ENCODE results near the gene RAD51B. TPM values are rescaled to one million over a fixed set of nuclear protein-coding genes. Genes with fewer than 3 reads are reported as not detected.

RAD51B gene
- total and polyA plus RNA-seq, 2 experiments from 2014 or later: 10.1 to 18.0 TPM

DNA sequence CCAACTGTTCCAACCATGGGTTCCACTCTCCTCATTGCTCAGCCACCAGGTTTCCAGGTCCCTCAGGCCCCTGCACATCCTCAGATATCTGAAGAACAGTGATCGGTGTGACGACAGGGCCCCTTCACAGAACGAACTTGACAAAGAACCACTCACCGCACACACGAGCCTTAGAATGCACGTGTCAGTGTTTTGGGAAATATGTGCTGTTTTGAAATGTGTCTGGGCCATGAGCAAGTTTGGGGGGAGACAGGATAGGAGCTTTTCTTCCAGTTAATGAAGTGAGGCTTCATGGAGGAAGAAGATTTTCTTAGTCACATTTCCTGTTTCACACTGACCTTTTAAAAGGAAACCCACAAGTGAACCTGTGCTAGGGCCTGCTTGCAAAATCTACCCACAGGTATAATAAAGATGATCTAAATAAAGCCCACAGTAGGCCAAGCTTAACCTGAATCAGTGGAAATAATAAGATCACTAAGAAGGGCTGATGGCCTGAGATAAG, 914.7 kb downstream of the RAD51B start:
- H3K9me2 ChIP-seq (replicated peaks; ENCODE audit: insufficient read depth): no peaks in the 10 kb centered on the region
- no peaks in the 10 kb centered on the region for H4K20me1 ChIP-seq (ENCODE audit: insufficient read depth, poor library complexity, severe bottlenecking)
- H3K9me3 ChIP-seq (ENCODE audit: low read depth): no peaks in the 10 kb centered on the region
- H3K27ac ChIP-seq: peak overlapping the region; percentile 93
- H2AFZ ChIP-seq: no peak overlapping the region
- H3K27me3 ChIP-seq: no peaks in the 10 kb centered on the region
- DNase-seq (ENCODE audit: low spot score): no peak
- TF ChIP-seq EZH2phosphoT487 (IDR thresholded peaks at IDR 0.05; ENCODE audit: low read depth, severe bottlenecking, unreplicated experiment) (no peak), EZH2 (IDR thresholded peaks at IDR 0.05; ENCODE audit: borderline replicate concordance) (no peak)
- TF ChIP-seq, protein P1, sequence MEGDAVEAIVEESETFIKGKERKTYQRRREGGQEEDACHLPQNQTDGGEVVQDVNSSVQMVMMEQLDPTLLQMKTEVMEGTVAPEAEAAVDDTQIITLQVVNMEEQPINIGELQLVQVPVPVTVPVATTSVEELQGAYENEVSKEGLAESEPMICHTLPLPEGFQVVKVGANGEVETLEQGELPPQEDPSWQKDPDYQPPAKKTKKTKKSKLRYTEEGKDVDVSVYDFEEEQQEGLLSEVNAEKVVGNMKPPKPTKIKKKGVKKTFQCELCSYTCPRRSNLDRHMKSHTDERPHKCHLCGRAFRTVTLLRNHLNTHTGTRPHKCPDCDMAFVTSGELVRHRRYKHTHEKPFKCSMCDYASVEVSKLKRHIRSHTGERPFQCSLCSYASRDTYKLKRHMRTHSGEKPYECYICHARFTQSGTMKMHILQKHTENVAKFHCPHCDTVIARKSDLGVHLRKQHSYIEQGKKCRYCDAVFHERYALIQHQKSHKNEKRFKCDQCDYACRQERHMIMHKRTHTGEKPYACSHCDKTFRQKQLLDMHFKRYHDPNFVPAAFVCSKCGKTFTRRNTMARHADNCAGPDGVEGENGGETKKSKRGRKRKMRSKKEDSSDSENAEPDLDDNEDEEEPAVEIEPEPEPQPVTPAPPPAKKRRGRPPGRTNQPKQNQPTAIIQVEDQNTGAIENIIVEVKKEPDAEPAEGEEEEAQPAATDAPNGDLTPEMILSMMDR (IDR thresholded peaks at IDR 0.05; ENCODE audit: poor library complexity): no peak
- H3K79me2 ChIP-seq: no peaks in the 10 kb centered on the region
- H3K36me3 ChIP-seq (replicated peaks; ENCODE audit: insufficient read depth, low read depth): no peaks in the 10 kb centered on the region
- WGBS (ENCODE audit: low lambda C conversion rate, missing lambda C conversion rate): 92% methylated on average over 6 of the region's 6 CpGs
- no peak overlapping the region for H3K4me3 ChIP-seq
- peaks cover 33% of the 10 kb centered on the region for H3K4me1 ChIP-seq (ENCODE audit: insufficient read depth)
- H3K4me2 ChIP-seq: no peak overlapping the region

DNA sequence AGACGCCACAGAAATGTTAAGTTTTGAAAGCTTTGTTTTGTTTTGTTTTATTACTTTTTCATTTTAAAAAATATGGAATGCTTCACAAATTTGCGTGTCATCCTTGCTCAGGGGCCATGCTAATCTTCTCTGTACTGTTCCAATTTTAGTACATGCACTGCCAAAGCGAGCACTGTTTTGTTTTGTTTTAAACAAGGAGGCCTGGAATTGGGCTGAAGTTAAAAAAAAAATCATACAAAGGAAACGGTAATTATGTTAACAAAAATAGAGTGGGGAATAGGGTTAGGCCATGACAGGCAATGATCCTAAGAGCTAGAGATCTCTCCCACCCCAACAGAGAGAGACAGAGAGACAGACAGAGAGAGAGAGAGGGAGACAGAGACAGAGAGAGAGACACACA, 916.3 kb downstream of the RAD51B start:
- 64% methylated on average over 4 of the region's 4 CpGs for WGBS (ENCODE audit: low lambda C conversion rate, missing lambda C conversion rate)
- no peak for DNase-seq (ENCODE audit: low spot score)
- H3K9me2 ChIP-seq (replicated peaks; ENCODE audit: insufficient read depth): no peaks in the 10 kb centered on the region
- no peaks in the 10 kb centered on the region for H3K9me3 ChIP-seq (ENCODE audit: low read depth)
- peak overlapping the region; percentile 56 for H3K4me2 ChIP-seq
- no peaks in the 10 kb centered on the region for H3K36me3 ChIP-seq (replicated peaks; ENCODE audit: insufficient read depth, low read depth)
- no peaks in the 10 kb centered on the region for H4K20me1 ChIP-seq (ENCODE audit: insufficient read depth, poor library complexity, severe bottlenecking)
- H3K4me1 ChIP-seq (ENCODE audit: insufficient read depth): peaks cover 31% of the 10 kb centered on the region
- no peaks in the 10 kb centered on the region for H3K79me2 ChIP-seq
- peak overlapping the region; percentile 93 for H3K27ac ChIP-seq
- H2AFZ ChIP-seq: peak overlapping the region; percentile 71
- TF ChIP-seq EZH2phosphoT487 (IDR thresholded peaks at IDR 0.05; ENCODE audit: low read depth, severe bottlenecking, unreplicated experiment): no peak
- TF ChIP-seq, protein P1 (IDR thresholded peaks at IDR 0.05; ENCODE audit: poor library complexity): no peak
- no peak for TF ChIP-seq EZH2 (IDR thresholded peaks at IDR 0.05; ENCODE audit: borderline replicate concordance)
- no peak overlapping the region for H3K4me3 ChIP-seq
- no peaks in the 10 kb centered on the region for H3K27me3 ChIP-seq

DNA sequence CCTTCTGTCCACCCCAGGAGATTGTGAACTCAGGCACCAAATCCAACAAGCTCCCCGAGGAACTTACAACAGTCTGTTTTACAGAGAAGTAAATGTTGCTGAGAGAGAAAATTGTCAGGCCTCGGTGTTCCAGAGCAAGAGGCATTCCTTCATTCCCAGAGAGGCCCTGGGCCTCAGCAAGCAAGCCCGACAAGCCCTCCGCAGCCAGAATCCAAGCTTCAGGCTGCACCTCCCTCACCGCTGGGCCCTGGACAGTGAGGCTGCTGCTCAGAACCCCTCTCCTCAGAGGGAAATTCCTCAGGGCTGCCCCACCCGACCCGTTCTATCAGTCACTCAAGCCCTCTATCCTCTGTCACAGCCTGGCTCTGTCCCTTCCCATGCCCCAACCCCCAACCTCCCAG, 916.9 kb downstream of the RAD51B start:
- WGBS (ENCODE audit: low lambda C conversion rate, missing lambda C conversion rate): 37% methylated on average over 7 of the region's 7 CpGs
- Histone ChIP-seq H3K79me2 (no peaks in the 10 kb centered on the region), H3K4me1 (ENCODE audit: insufficient read depth) (peaks cover 25% of the 10 kb centered on the region), H4K20me1 (ENCODE audit: insufficient read depth, poor library complexity, severe bottlenecking) (no peaks in the 10 kb centered on the region), H3K27ac (peak overlapping the region; percentile 93), H3K9me2 (replicated peaks; ENCODE audit: insufficient read depth) (no peaks in the 10 kb centered on the region), H3K4me3 (no peak overlapping the region), H3K36me3 (replicated peaks; ENCODE audit: insufficient read depth, low read depth) (no peaks in the 10 kb centered on the region), H3K4me2 (peak overlapping the region; percentile 56), H3K9me3 (ENCODE audit: low read depth) (no peaks in the 10 kb centered on the region), H2AFZ (peak overlapping the region; percentile 71), H3K27me3 (no peaks in the 10 kb centered on the region)
- peak; percentile 50 for DNase-seq (ENCODE audit: low spot score)
- TF ChIP-seq, protein P1 (IDR thresholded peaks at IDR 0.05; ENCODE audit: poor library complexity): no peak
- no peak for TF ChIP-seq EZH2phosphoT487 (IDR thresholded peaks at IDR 0.05; ENCODE audit: low read depth, severe bottlenecking, unreplicated experiment)
- TF ChIP-seq EZH2 (IDR thresholded peaks at IDR 0.05; ENCODE audit: borderline replicate concordance): no peak

All from hepatocyte (in vitro differentiated cells).